Measurements from ENCODE around the gene CCDC97.

- TF ChIP-seq CTCF (IDR thresholded peaks at IDR 0.05) (no peak), POLR2A (IDR thresholded peaks at IDR 0.05) (peak in 1 of 2 donors; percentile 23)
Measured at GRCh38 chr19:41323430-41324125, 13.6 kb downstream of the CCDC97 start.

Data from tibial nerve (tissue), 3 donors.